Colonic mucosa (tissue), 4 donors: ENCODE results near the gene PTPRJ. TPM values are rescaled to one million over a fixed set of nuclear protein-coding genes. Genes with fewer than 3 reads are reported as not detected.

ENCODE experiments used
- DNase-seq: peaks from one replicate; pipeline ENCODE4 v3.0.0-alpha.2; 2020
- H3K27ac ChIP-seq: fragments of 200-600 bp; one replicate; pipeline ENCODE4 v1.8.0; 2021
- H3K27me3 ChIP-seq: fragments of 200-600 bp; one replicate; pipeline ENCODE4 v1.8.0; 2021
- H3K36me3 ChIP-seq: fragments of 200-600 bp; one replicate; pipeline ENCODE4 v1.8.0; 2021
- H3K4me1 ChIP-seq: fragments of 200-600 bp; one replicate; pipeline ENCODE4 v1.8.0; 2021; ENCODE audit warnings: mild to moderate bottlenecking
- H3K4me3 ChIP-seq: fragments of 200-600 bp; one replicate; pipeline ENCODE4 v1.8.0; 2021
- H3K9ac ChIP-seq, 2 donors: one replicate each; pipeline ENCODE4 v1.7.0; 2013; ENCODE audit warnings: control low read depth in 2 of 2, low read depth in 2 of 2, low read length in 2 of 2
- H3K9me3 ChIP-seq: fragments of 200-600 bp; one replicate; pipeline ENCODE4 v1.8.0; 2021
- intact Hi-C: fragments of 100-400 bp; cut with DNase I; formaldehyde crosslinking; loops from one replicate; pipeline ENCODE4 v1.14.1; 2022
- total RNA-seq, 2 donors: library from RNA; stranded (reverse); fragmentation: NEBNext Ultra II Directional in 1 of 2; extraction: Animal tissue kit (Norgen Biotek cat#: 25700) in 1 of 2; gene quantifications; one replicate each; pipeline ENCODE4 v1.2.1, GENCODE V29; 2021
- TF ChIP-seq, protein P1 (sequence below): fragments of 200-600 bp; IDR thresholded peaks from one replicate; pipeline ENCODE4 v1.8.0; 2022; ENCODE audit warnings: antibody characterized with exemption, mild to moderate bottlenecking
- donor health status: healthy.
- donor health status: DM: no; HTN: no; CAD: no.
- donor health status: DM: no; HTN: no; CAD: no.

Gene PTPRJ
- total RNA-seq, 2 donors from 2014 or later, result 37.5 to 45.7 TPM

DNA sequence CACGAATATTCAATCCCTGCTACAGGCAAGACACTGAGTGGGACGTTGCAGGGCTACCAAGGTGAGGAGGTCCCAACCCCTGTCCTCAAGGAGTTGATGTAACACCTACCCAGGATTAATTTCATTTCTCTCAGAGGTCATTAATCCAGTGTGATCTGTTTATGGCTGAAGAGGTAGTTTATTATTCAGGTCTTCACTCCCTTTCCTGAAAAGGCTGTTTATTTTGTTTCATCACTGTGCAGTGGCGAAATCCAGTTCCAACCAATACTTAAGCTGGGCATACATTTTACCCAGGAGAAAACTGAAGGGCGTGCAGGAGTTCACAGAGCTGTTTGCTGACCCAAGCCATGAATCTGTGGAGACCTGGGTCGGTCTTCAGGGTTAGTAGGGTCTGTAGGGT, 2.7 kb upstream of the PTPRJ start:
- DNase-seq, result no peak
- no peaks in the 10 kb centered on the region for H3K27me3 ChIP-seq
- no peak overlapping the region for H3K4me3 ChIP-seq
- H3K36me3 ChIP-seq, result no peaks in the 10 kb centered on the region
- H3K4me1 ChIP-seq, result no peaks in the 10 kb centered on the region
- no peak overlapping the region for H3K27ac ChIP-seq
- no peak overlapping the region for H3K9ac ChIP-seq
- no peaks in the 10 kb centered on the region for H3K9me3 ChIP-seq
- intact Hi-C loops, result no loop called here
- TF ChIP-seq, protein P1, sequence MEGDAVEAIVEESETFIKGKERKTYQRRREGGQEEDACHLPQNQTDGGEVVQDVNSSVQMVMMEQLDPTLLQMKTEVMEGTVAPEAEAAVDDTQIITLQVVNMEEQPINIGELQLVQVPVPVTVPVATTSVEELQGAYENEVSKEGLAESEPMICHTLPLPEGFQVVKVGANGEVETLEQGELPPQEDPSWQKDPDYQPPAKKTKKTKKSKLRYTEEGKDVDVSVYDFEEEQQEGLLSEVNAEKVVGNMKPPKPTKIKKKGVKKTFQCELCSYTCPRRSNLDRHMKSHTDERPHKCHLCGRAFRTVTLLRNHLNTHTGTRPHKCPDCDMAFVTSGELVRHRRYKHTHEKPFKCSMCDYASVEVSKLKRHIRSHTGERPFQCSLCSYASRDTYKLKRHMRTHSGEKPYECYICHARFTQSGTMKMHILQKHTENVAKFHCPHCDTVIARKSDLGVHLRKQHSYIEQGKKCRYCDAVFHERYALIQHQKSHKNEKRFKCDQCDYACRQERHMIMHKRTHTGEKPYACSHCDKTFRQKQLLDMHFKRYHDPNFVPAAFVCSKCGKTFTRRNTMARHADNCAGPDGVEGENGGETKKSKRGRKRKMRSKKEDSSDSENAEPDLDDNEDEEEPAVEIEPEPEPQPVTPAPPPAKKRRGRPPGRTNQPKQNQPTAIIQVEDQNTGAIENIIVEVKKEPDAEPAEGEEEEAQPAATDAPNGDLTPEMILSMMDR, result no peak

DNA sequence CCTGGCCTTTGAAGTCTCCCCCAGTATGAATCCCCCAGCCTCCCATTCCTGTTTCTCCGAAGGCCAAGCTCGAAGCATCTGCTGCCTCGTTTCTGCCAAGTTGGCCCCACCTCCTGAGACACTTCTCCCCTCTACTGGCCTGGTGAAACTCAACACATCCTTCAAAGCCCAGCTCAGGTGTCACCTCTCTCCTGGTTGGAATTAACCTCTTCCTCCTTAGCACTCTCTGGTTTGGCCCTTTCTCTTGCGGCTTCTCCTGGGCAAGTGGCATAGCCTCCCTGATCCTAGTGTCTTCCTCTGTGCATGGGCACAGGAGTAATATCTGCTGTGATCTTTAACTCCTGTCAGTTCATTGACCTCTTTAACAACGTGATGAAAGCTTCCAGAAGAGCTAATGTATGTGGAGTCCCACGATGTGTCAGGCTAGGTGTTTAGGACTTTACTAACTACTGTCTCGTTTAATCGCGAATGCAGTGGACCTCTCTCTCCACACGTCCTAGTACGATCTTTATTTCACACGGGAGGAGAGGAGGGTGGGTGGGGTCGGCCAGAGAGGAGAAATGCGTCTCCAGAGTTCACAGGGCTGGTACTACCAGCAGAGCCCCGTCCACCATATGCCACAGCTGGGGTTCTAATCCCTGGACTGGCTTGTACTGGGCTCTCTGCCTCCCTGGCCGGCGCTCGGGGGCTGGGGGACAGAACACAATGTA, 826 bp upstream of the PTPRJ start:
- H3K9ac ChIP-seq, result peak overlapping the region; percentile 51 to 60

DNA sequence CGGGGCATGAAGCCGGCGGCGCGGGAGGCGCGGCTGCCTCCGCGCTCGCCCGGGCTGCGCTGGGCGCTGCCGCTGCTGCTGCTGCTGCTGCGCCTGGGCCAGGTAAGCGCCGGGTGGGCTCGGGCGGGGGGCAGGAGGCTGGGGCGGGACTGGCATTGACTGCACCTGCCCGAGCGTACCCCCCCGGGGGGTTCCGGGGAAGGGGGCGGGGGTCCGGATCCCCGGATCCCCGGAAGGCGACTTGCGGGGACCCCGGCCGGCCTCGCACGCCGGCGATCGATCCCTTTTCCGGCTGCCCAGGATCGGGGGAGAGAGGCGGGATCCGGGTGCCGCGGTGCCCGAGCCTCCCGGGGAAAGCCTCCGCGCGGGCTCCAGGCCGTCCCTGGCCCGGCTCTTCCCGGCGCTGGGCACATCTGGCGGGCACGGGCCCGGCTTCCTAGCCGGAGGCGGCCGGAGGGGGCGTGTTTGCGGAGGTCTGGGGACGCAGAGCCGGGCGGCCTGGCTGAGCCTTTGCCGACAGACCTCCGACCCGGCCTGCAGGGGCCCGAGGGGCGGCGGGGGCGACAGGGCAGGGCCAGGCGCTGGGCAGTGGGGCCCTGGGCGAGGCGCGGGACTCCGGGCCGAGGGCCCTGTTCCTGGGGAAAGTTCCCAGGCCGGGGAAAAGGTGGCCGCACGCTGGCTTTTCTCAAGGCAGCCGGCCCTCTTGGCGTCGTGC, 705 bp downstream of the PTPRJ start:
- intact Hi-C loops, result no loop called here
- H3K27me3 ChIP-seq, result peaks cover 4% of the 10 kb centered on the region
- peak overlapping the region; percentile 56 for H3K27ac ChIP-seq
- H3K4me3 ChIP-seq, result peak overlapping the region; percentile 81
- H3K9me3 ChIP-seq, result no peaks in the 10 kb centered on the region
- peak; percentile 60 for DNase-seq
- H3K4me1 ChIP-seq, result peaks cover 12% of the 10 kb centered on the region
- no peaks in the 10 kb centered on the region for H3K36me3 ChIP-seq
- TF ChIP-seq, protein P1, result no peak
- H3K9ac ChIP-seq, result peak overlapping the region; percentile 81 to 82

More for the DNA sequence above, 826 bp upstream of the PTPRJ start:
- peaks cover 8% of the 10 kb centered on the region for H3K4me1 ChIP-seq
- peak overlapping the region; percentile 18 for H3K4me3 ChIP-seq
- H3K27ac ChIP-seq, result no peak overlapping the region
- peaks cover 4% of the 10 kb centered on the region for H3K27me3 ChIP-seq
- intact Hi-C loops, result no loop called here
- TF ChIP-seq, protein P1, result no peak
- no peaks in the 10 kb centered on the region for H3K36me3 ChIP-seq
- no peak for DNase-seq
- no peaks in the 10 kb centered on the region for H3K9me3 ChIP-seq

DNA sequence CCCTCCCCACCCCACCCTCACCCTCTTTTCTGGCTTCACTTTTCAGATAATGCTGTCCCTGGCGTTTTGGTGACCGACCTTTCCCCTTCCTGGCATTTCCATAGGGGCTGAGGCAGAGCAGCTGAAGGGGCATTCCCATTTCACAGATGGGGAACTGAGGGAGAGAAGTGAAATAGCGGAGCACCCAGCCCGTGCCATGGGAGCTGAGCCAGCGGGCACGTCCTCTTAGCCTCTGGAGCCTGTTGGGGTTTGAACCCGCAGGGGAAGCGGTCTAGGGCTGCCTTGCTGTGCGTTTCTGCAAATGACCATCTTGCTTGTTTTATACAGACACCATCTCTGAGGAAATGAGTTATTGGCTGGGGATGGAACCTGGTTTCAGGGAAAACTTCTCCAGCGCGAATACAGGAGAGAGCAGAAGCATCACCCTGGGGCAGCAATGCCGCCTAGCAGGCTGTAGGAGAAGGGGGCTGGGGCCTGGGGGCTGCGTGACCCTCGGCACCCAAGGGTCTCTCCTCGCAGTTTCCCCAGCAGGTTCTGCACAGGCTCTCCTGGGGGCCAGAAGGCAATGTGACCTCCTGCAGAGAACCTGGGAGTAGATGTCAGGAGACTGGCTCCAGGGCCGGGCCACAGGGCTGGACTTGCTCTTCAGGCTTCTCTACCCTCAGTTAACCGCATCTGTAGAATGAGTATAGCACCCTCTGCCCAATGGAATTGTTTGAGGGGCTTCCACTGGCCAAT, 1.5 kb downstream of the PTPRJ start:
- peak; percentile 48 for DNase-seq
- TF ChIP-seq, protein P1, result no peak
- intact Hi-C loops, result no loop called here
- Histone ChIP-seq H3K4me3 (peak overlapping the region; percentile 81), H3K36me3 (no peaks in the 10 kb centered on the region), H3K4me1 (peaks cover 20% of the 10 kb centered on the region), H3K27me3 (peaks cover 4% of the 10 kb centered on the region), H3K9me3 (no peaks in the 10 kb centered on the region), H3K27ac (peak overlapping the region; percentile 56), H3K9ac (peak overlapping the region; percentile 81 to 82)

DNA sequence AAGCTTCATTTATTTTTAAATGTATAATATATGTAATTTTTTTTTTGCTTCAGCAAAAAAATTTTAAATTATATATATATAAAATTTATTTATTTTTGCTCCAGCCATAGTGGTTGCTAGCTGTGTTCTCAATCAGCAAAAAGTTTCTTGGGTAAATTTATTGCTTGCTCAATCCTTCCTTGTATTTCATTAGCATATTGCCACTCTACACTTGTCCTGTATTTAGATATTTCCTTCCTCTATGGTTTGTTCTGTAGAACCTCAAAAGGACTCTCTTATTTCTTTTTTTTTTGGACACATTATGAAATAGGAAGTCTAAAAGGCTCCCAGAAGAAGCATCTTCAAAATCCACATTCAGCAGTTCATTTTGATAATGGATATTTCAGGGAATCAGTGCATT, 2.3 kb downstream of the PTPRJ start:
- peaks cover 28% of the 10 kb centered on the region for H3K4me1 ChIP-seq
- no peak for DNase-seq
- H3K36me3 ChIP-seq, result no peaks in the 10 kb centered on the region
- TF ChIP-seq, protein P1, result no peak
- H3K4me3 ChIP-seq, result no peak overlapping the region
- peaks cover 4% of the 10 kb centered on the region for H3K27me3 ChIP-seq
- H3K27ac ChIP-seq, result peak overlapping the region; percentile 56
- H3K9ac ChIP-seq, result no peak overlapping the region
- intact Hi-C loops, result no loop called here
- no peaks in the 10 kb centered on the region for H3K9me3 ChIP-seq
